GM12801 (cell line): ENCODE results near the gene MIGA1.

Experiments used
- CTCF ChIP-seq: IDR thresholded peaks from one replicate; pipeline ENCODE4 v1.5.1; 2011; ENCODE audit warnings: control low read depth; ENCODE audit not compliant: insufficient read length; ENCODE audit errors: extremely low read depth

Gene MIGA1

GRCh38 chr1:77779529-77780281 is at the start of gene MIGA1:
Gene MIGA1, plus strand, starts transcription at chr1:77779649. Its CDS starts 3,604 bp downstream, at chr1:77783253.
- TF ChIP-seq CTCF, result no peak

- no peak for TF ChIP-seq CTCF
Observed at GRCh38 chr1:77732090-77732489, 47.4 kb upstream of the MIGA1 start.

GRCh38 chr1:77739235-77739634 is 40.2 kb upstream of the MIGA1 start:
- no peak for TF ChIP-seq CTCF

- no peak for TF ChIP-seq CTCF
Observed at GRCh38 chr1:77741316-77741715, 38.1 kb upstream of the MIGA1 start.

- no peak for TF ChIP-seq CTCF
Observed at GRCh38 chr1:77742011-77742555, 37.4 kb upstream of the MIGA1 start.

GRCh38 chr1:77744576-77744975 is 34.9 kb upstream of the MIGA1 start:
- no peak for TF ChIP-seq CTCF

GRCh38 chr1:77756052-77756754 is 23.2 kb upstream of the MIGA1 start:
- no peak for TF ChIP-seq CTCF
